Muscle layer of duodenum (tissue), 2 donors: ENCODE measurements around the gene FBXL16.
"Not testable (repeated sequence)": the region's sequence is repeated elsewhere in the genome, so short reads cannot be mapped to it uniquely, and the experiment has no call there.

Source experiments
- H3K27ac ChIP-seq: one replicate; pipeline ENCODE4 v1.7.0; 2013; ENCODE audit warnings: mild to moderate bottlenecking, low read length
- H3K27me3 ChIP-seq: one replicate; pipeline ENCODE4 v1.7.0; 2013; ENCODE audit warnings: low read depth, mild to moderate bottlenecking, control low read depth, low read length
- H3K36me3 ChIP-seq, 2 donors: one replicate each; pipeline ENCODE4 v1.7.0; 2013; ENCODE audit warnings: low read length in 2 of 2, control low read depth in 1 of 2, mild to moderate bottlenecking in 1 of 2; ENCODE audit not compliant: insufficient read depth in 2 of 2, control insufficient read depth in 1 of 2
- H3K4me1 ChIP-seq, 2 donors: one replicate each; pipeline ENCODE4 v1.7.0; 2013; ENCODE audit warnings: low read length in 2 of 2, mild to moderate bottlenecking in 2 of 2, control low read depth in 1 of 2, moderate library complexity in 1 of 2; ENCODE audit not compliant: insufficient read depth in 2 of 2, control insufficient read depth in 1 of 2
- H3K4me3 ChIP-seq, 2 donors: one replicate each; pipeline ENCODE4 v1.7.0; 2013; ENCODE audit warnings: low read length in 2 of 2, low read depth in 1 of 2, mild to moderate bottlenecking in 1 of 2
- H3K9me3 ChIP-seq, 2 donors: one replicate each; pipeline ENCODE4 v1.7.0; 2013; ENCODE audit warnings: low read length in 2 of 2, control low read depth in 1 of 2, mild to moderate bottlenecking in 1 of 2; ENCODE audit not compliant: control insufficient read depth in 1 of 2
- donor health status: healthy.

The FBXL16 gene

GRCh38 chr16:693364-693763 is 12.2 kb downstream of the FBXL16 start:
- no peak overlapping the region for H3K27ac ChIP-seq
- H3K4me1 ChIP-seq: peaks cover 7 to 46% of the 10 kb centered on the region in 2 donors
- peaks cover 22% of the 10 kb centered on the region for H3K27me3 ChIP-seq
- no peaks in the 10 kb centered on the region for H3K9me3 ChIP-seq
- H3K4me3 ChIP-seq: no peak overlapping the region
- H3K36me3 ChIP-seq: no peaks in the 10 kb centered on the region

- Histone ChIP-seq H3K27ac (no peak overlapping the region), H3K36me3 (peaks cover 0 to 4% of the 10 kb centered on the region in 2 donors), H3K4me1 (peaks cover 7 to 46% of the 10 kb centered on the region in 2 donors), H3K27me3 (peaks cover 22% of the 10 kb centered on the region), H3K4me3 (no peak overlapping the region), H3K9me3 (no peaks in the 10 kb centered on the region)
Measured at GRCh38 chr16:692356-693108, 13.1 kb downstream of the FBXL16 start.

- not testable (repeated sequence) for H3K9me3 ChIP-seq, H3K4me3 ChIP-seq, H3K27ac ChIP-seq
- H3K27me3 ChIP-seq: peaks cover 22% of the 10 kb centered on the region
- H3K36me3 ChIP-seq: peaks cover 0 to 16% of the 10 kb centered on the region in 2 donors
- peaks cover 7 to 46% of the 10 kb centered on the region in 2 donors for H3K4me1 ChIP-seq
Measured at GRCh38 chr16:691242-691641, 14.4 kb downstream of the FBXL16 start.

GRCh38 chr16:689175-689897 is 16.3 kb downstream of the FBXL16 start:
- H3K9me3 ChIP-seq: no peaks in the 10 kb centered on the region
- peaks cover 0 to 19% of the 10 kb centered on the region in 2 donors for H3K36me3 ChIP-seq
- peaks cover 11% of the 10 kb centered on the region for H3K27me3 ChIP-seq
- H3K27ac ChIP-seq: peak overlapping the region; percentile 79
- H3K4me3 ChIP-seq: peak overlapping the region; percentile 91 to 96
- peaks cover 7 to 43% of the 10 kb centered on the region in 2 donors for H3K4me1 ChIP-seq

GRCh38 chr16:687499-687898 is 18.1 kb downstream of the FBXL16 start:
- Histone ChIP-seq H3K36me3 (peaks cover 2 to 24% of the 10 kb centered on the region in 2 donors), H3K4me1 (peaks cover 7 to 49% of the 10 kb centered on the region in 2 donors), H3K4me3 (no peak overlapping the region), H3K27ac (no peak overlapping the region), H3K27me3 (peaks cover under 1% of the 10 kb centered on the region), H3K9me3 (no peaks in the 10 kb centered on the region)

GRCh38 chr16:686459-687260 is 18.9 kb downstream of the FBXL16 start:
- H3K4me3 ChIP-seq: no peak overlapping the region
- H3K9me3 ChIP-seq: no peaks in the 10 kb centered on the region
- no peaks in the 10 kb centered on the region for H3K27me3 ChIP-seq
- H3K4me1 ChIP-seq: peaks cover 8 to 57% of the 10 kb centered on the region in 2 donors
- peaks cover 5 to 33% of the 10 kb centered on the region in 2 donors for H3K36me3 ChIP-seq
- no peak overlapping the region for H3K27ac ChIP-seq

GRCh38 chr16:685967-686366 is 19.6 kb downstream of the FBXL16 start:
- Histone ChIP-seq H3K4me3 (no peak overlapping the region), H3K4me1 (peaks cover 14 to 63% of the 10 kb centered on the region in 2 donors), H3K36me3 (peaks cover 5 to 36% of the 10 kb centered on the region in 2 donors), H3K27me3 (no peaks in the 10 kb centered on the region), H3K9me3 (no peaks in the 10 kb centered on the region), H3K27ac (no peak overlapping the region)

- Histone ChIP-seq H3K4me1 (peaks cover 14 to 59% of the 10 kb centered on the region in 2 donors), H3K27me3 (no peaks in the 10 kb centered on the region), H3K9me3 (no peaks in the 10 kb centered on the region), H3K36me3 (peaks cover 5 to 36% of the 10 kb centered on the region in 2 donors), H3K27ac (no peak overlapping the region), H3K4me3 (peak overlapping the region in 1 of 2 donors; percentile 82)
Measured at GRCh38 chr16:684961-685696, 20.5 kb downstream of the FBXL16 start.

GRCh38 chr16:684071-684794 is 21.4 kb downstream of the FBXL16 start, which contains the start of gene JMJD8:
TSS of gene JMJD8 (minus strand) at chr16:684334. CDS start at chr16:684319, 15 bp downstream.
- peaks cover 5 to 36% of the 10 kb centered on the region in 2 donors for H3K36me3 ChIP-seq
- no peaks in the 10 kb centered on the region for H3K27me3 ChIP-seq
- H3K27ac ChIP-seq: no peak within 1 kb of the TSS
- peaks cover 8 to 55% of the 10 kb centered on the region in 2 donors for H3K4me1 ChIP-seq
- peak within 1 kb of the TSS; percentile 48 to 82 for H3K4me3 ChIP-seq
- no peaks in the 10 kb centered on the region for H3K9me3 ChIP-seq

GRCh38 chr16:683396-684070 is 22.1 kb downstream of the FBXL16 start:
- no peaks in the 10 kb centered on the region for H3K9me3 ChIP-seq
- peak overlapping the region; percentile 33 to 82 for H3K4me3 ChIP-seq
- H3K27me3 ChIP-seq: no peaks in the 10 kb centered on the region
- peaks cover 5 to 36% of the 10 kb centered on the region in 2 donors for H3K36me3 ChIP-seq
- H3K27ac ChIP-seq: no peak overlapping the region
- H3K4me1 ChIP-seq: peaks cover 7 to 51% of the 10 kb centered on the region in 2 donors
